OCI-M2 (cell line): ENCODE results near the gene PEX13.
"Not testable (repeated sequence)": the region's sequence is repeated elsewhere in the genome, so short reads cannot be mapped to it uniquely, and the experiment has no call there.

Experiments used
- DNase-seq: peaks from one replicate; lab custom pipeline; 2025; ENCODE audit not compliant: unreplicated experiment; lab: John Stamatoyannopoulos, UW

PEX13 gene

DNA sequence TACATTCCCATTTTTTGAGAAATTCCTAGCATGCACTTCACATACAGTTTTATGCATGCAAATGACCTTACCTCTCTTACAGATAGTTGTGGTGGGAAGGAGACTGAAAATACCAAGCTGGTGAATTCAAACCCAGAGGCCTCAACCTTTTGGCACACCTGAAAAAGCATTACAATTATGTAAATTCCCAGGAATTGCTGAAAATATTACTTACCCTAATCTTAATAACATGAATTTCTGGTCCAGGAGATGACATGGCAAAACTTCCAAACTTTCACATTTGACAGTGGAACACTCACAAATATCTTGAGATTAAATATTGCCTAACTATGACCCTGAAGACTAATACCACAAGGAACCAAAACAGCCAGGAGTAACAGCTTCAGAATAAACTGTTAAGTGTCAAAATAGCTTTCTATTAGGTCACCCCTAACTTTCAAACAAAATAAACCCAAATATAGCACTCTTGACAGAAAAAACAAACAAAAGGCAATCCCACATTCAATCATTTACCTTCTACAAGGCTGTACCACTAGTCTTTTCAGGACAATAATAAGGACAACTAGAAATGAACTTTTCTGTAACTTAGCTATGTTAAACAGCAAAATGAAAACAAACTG is 10.9 kb upstream of the PEX13 start:
- DNase-seq: no peak

DNA sequence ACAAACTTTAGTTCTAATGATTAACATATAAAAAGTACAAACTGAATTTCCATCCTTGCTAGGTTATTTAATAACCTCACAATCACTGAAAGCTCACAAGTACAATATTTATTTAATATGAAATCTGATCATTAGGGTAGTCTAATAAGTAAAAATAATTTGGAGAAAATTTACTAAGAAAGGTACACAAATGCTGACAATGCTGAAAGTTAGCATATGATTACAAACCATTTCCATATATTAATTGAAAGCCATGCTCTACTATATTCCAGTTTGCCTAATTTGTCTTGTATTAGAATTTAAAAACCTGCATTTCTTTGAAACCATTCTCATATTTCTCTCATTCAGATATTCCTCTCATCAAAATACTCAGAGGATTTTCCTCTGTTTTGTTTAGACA is 8.2 kb upstream of the PEX13 start:
- no peak for DNase-seq

- no peak for DNase-seq
Measured at GRCh38 chr2:61011678-61012077, 5.8 kb upstream of the PEX13 start.

DNA sequence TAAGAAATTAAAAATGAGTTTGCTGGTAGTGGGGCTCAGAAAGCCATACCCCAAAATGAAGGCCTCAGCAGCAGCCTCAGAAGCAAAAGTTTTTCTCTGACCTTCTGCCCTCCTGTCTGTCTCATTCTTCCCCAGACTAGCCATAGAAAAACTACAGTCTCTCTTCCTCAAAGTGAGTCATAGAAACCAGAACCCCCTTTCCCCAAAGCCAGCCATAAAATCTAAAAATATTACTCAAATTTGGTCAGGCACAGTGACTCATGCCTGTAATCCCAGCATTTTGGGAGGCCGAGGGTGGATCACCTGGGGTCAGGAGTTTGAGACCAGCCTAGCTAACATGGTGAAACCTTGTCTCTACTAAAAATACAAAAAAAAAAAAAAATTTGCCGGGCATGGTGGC is 5.2 kb upstream of the PEX13 start:
- DNase-seq: not testable (repeated sequence)

DNA sequence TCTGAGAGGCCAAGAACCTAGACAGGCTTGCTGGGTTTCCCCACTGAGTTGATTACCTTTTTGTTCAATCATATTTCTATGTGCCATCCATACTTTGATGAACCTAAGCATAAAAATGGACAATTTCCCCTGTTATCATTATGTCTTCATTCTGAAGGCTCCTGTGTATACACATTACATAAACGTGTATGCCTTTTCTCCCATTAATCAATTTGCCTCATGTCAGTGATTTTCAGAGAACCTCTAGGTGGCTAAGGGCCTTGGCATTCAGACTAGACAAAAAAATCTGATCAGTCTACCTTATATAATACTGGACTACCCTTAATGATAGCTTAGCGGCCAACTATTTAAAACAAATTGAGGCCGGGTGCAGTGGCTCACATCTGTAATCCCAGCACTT is 4.1 kb upstream of the PEX13 start:
- DNase-seq: no peak

- DNase-seq: no peak
Measured at GRCh38 chr2:61014763-61015162, 2.8 kb upstream of the PEX13 start.

GRCh38 chr2:61015976-61016375 is 1.5 kb upstream of the PEX13 start:
- no peak for DNase-seq

- no peak for DNase-seq
Measured at GRCh38 chr2:61016392-61017002, 1.0 kb upstream of the PEX13 start.

GRCh38 chr2:61017003-61017555 is 441 bp upstream of the PEX13 start:
- peak; percentile 70 for DNase-seq

DNA sequence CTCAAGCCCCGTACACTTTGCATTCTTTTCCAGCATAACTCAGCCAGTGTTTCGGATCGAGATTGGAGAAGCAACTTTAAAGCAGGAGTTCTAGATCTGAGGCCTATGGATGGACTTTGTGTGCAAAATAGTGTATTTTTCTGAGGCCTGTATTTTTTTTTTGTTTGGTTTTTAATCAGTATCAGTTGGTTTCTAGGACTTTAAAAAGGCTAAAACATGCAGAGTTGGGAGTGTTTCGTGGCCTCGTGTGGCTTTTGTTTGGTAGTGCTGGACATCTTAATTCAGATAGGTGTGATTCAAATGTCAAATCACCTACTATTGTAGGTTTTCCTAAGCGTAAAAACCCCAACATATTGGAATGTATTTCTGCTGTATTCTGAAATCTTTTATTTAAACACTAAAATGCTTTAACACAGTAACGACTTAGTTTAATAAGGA is 817 bp downstream of the PEX13 start:
- DNase-seq: no peak

- DNase-seq: no peak
Measured at GRCh38 chr2:61018798-61019197, 1.3 kb downstream of the PEX13 start.

DNA sequence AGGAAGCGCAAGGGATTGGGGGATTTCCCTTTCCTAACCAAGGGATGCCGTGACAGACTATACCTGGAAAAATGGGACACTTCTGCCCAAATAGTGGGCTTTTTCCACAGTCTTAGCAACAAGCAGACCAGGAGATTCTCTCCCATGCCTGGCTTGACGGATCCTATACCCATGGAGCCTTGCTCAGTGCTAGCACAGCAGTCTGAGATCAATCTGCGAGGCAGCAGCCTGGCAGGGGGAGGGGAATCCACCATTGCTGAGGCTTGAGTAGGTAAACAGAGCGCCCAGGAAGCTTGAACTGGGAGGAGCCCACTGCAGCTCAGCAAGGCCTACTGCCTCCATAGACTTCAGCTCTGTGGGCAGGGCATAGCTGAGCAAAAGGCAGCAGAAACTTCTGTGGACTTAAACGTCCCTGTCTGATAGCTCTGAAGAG is 3.7 kb downstream of the PEX13 start:
- DNase-seq: no peak

DNA sequence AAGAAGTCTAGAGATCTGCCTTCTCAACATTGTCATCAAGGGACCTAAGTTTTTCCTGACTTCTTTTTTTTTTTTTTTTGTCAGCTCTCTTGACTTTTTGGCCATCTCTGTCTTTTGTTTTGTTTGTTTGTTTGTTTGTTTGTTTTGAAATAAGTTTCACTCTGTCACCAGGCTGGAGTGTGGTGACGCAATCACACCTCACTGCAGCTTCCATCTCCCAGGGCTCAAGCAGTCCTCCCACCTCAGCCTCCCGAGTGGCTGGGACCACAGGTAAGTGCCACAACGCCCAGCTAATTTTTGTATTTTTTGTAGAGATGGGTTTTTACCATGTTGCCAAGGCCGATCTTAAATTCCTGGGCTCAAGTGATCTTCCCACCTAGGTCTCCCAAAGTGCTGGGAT is 6.2 kb downstream of the PEX13 start:
- DNase-seq: no peak

DNA sequence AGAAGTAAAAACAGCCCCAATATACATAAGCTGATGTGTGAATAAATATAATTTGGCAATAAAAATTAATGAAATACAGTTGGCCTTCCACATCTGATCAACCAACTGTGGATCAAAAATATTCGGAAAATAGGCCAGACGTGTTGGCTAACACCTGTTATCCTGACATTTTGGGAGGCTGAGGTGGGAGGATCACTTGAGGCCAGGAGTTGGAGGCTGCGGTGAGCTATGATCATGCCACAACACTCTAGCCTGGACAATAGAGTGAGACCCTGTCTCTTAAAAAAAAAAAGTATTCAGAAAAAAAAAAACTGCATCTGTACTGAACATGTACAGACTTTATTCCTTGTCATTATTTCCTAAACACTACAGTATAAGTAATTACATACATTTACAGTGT is 12.0 kb downstream of the PEX13 start:
- DNase-seq: no peak

GRCh38 chr2:61034592-61034991 is 17.1 kb downstream of the PEX13 start:
- not testable (repeated sequence) for DNase-seq

DNA sequence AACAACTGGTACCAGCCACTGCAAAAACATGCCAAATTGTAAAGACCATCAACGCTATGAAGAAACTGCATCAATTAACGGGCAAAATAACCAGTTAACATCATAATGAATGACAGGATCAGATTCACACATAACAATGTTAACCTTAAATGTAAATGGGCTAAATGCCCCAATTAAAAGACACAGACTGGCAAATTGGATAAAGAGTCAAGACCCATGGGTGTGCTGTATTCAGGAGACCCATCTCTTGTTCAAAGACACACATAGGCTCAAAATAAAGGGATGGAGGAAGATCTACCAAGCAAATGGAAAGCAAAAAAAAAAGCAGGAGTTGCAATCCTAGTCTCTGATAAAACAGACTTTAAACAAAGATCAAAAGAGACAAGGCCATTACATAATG is 19.1 kb downstream of the PEX13 start:
- not testable (repeated sequence) for DNase-seq

GRCh38 chr2:61042807-61043206 is 25.3 kb downstream of the PEX13 start:
- DNase-seq: no peak

- no peak for DNase-seq
Measured at GRCh38 chr2:61044636-61045035, 27.1 kb downstream of the PEX13 start.

DNA sequence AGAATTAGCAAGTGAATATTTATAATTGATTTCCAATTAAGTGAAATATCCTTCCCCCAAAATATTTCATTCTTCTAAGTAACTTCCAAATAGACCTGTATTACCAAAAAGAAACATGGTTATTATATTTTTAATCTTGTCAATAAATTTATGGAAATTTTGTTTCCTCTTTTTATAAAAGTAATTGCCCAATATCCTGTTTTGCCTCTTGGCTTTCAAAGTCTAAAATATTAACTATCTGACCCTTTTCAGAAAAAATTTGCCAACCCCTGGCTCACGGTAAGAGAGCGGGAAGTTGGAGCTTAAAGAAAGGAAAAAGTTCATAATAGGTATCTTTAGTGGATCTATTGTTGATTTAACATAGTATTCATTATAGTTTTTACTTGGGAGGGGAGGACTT is 27.7 kb downstream of the PEX13 start:
- no peak for DNase-seq

DNA sequence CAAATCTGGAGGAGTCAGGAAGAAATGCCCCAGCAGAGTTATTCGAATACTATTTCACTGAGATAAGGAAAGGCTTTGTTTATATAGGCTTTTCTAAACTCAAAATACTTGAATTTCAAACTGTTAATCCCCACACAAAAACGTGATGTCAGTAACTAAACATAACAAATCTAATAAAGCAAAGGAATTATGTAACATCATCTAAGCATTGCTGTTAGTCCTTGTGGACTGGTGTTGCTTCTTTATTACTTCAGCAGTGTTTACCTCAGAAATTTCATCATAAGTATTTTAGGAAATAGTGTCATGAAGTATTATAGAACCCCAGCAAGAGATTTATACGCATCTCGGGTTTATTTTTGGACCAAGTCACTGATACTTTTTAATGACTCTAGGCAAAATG is 28.5 kb downstream of the PEX13 start:
- no peak for DNase-seq

DNA sequence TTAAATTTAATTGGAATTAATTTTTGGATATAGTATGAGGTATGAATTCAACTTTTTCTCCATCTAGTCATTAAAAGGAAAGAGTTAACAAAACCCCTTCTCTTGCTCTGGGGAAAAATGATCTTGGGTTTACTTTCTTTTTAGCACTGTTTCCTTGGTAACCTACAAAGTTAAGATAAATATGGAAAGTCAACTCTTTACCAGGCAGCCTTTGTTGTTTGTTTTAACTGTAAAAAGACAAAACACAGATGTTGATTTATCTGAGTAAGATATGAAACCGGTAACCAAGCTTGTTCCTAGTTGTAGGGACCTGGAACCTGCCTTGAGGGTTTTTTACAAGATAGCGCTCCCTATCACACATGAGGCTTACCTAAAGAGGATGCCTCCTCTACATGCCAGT is 38.0 kb downstream of the PEX13 start:
- no peak for DNase-seq

DNA sequence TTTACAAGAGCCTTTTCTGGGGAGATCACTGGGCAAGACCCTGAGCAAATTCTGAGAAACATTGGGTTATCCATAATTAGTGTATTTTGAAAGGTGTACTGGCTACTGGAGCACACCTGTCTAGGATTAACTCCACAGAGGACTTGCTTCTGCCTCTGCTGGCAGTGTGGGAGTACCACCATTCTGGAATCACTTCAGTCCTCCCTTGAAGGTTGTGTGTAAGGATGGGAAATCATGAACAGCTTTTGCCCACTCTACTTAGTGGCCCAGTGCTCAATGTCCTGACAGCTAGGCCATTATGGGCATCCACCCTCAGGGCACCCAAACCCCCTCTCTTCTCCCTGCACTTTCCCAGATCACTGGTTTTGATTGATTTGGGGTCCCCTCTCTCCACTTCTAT is 40.0 kb downstream of the PEX13 start:
- no peak for DNase-seq

- DNase-seq: no peak
Measured at GRCh38 chr2:61059382-61059781, 41.9 kb downstream of the PEX13 start.
